H1 (cell line): Measurements from ENCODE around the gene POLD4. TPM values are rescaled to one million over a fixed set of nuclear protein-coding genes. Genes with fewer than 3 reads are reported as not detected.

ENCODE experiments used
- CTCF ChIA-PET: fragments of 300-600 bp; sonication (Branson Sonifier 250); formaldehyde crosslinking; loops from one replicate; lab custom pipeline; 2021; ENCODE audit not compliant: partially characterized antibody; lab: Charles Lee
- POLR2A ChIA-PET: fragments of 300-600 bp; sonication (Branson Sonifier 250); formaldehyde crosslinking; loops from one replicate; lab custom pipeline; 2021; ENCODE audit warnings: inconsistent platforms; ENCODE audit not compliant: partially characterized antibody; lab: Charles Lee
- DNase-seq, 2 experiments: peaks; one replicate each; pipeline versions ENCODE4 v3.0.0 to v3.0.0-alpha.2; 2010 to 2022; ENCODE audit warnings: low spot score in 2 of 2, low read depth in 1 of 2, mixed read lengths in 1 of 2
- FAIRE-seq: peaks from 2 replicates; lab custom pipeline; 2011; peaks lifted over from hg19 to GRCh38; lab: Jason Lieb, UNC
- H2AFZ ChIP-seq: 2 replicates; pipeline ENCODE4 v1.8.1; 2012; ENCODE audit warnings: low read length, inconsistent platforms
- H2AK5ac ChIP-seq: 2 replicates; pipeline ENCODE4 v1.6.1; 2013; ENCODE audit warnings: low read depth, low read length
- H2BK120ac ChIP-seq: replicated peaks from 2 replicates; pipeline ENCODE3; 2013; ENCODE audit warnings: low read depth, low read length, inconsistent platforms
- H2BK12ac ChIP-seq: 2 replicates; pipeline ENCODE4 v1.6.1; 2013; ENCODE audit warnings: low read depth, low read length
- H2BK15ac ChIP-seq: 2 replicates; pipeline ENCODE4 v1.6.1; 2013; ENCODE audit warnings: low read length
- H2BK20ac ChIP-seq: 2 replicates; pipeline ENCODE4 v1.6.1; 2013; ENCODE audit warnings: low read length
- H2BK5ac ChIP-seq: 2 replicates; pipeline ENCODE4 v1.6.1; 2013; ENCODE audit warnings: low read depth, low read length
- H3K14ac ChIP-seq: 2 replicates; pipeline ENCODE4 v1.6.1; 2013; ENCODE audit warnings: inconsistent platforms; ENCODE audit not compliant: insufficient read length
- H3K18ac ChIP-seq: 2 replicates; pipeline ENCODE4 v1.6.1; 2013; ENCODE audit warnings: low read length; ENCODE audit errors: extremely low read depth
- H3K23ac ChIP-seq: 2 replicates; pipeline ENCODE4 v1.6.1; 2013; ENCODE audit warnings: inconsistent platforms; ENCODE audit not compliant: insufficient read length
- H3K23me2 ChIP-seq: 2 replicates; pipeline ENCODE4 v1.6.1; 2013; ENCODE audit warnings: low read depth, low read length
- H3K27ac ChIP-seq: 2 replicates; pipeline ENCODE4 v1.6.1; 2011; ENCODE audit warnings: low read depth, low read length, inconsistent platforms
- H3K27me3 ChIP-seq, 4 experiments: replicated peaks in 1 of 4; 1 replicate in 1 of 4; 2 replicates in 3 of 4; pipeline versions ENCODE4 v1.6.1 to v1.8.1; 2011 to 2013; ENCODE audit warnings: low read length in 3 of 4, mild to moderate bottlenecking in 3 of 4, inconsistent platforms in 2 of 4, mixed read lengths in 2 of 4, moderate library complexity in 1 of 4; ENCODE audit not compliant: control insufficient read depth in 3 of 4, insufficient read depth in 3 of 4; ENCODE audit errors: extremely low read depth in 1 of 4
- H3K36me3 ChIP-seq, 4 experiments: 2 replicates each; pipeline versions ENCODE4 v1.6.1 to v1.8.1; 2011 to 2013; ENCODE audit warnings: mild to moderate bottlenecking in 4 of 4, low read length in 3 of 4, moderate library complexity in 2 of 4, control low read depth in 1 of 4, inconsistent platforms in 1 of 4; ENCODE audit not compliant: insufficient read depth in 4 of 4, control insufficient read depth in 2 of 4
- H3K4ac ChIP-seq: replicated peaks from 2 replicates; pipeline ENCODE3; 2013; ENCODE audit warnings: low read length, low read depth, mixed read lengths, inconsistent platforms; ENCODE audit not compliant: insufficient read length
- H3K4me1 ChIP-seq, 4 experiments: replicated peaks in 1 of 4; 1 replicate in 1 of 4; 2 replicates in 3 of 4; pipeline versions ENCODE4 v1.6.1 to v1.8.1; 2011 to 2013; ENCODE audit warnings: low read length in 3 of 4, inconsistent platforms in 2 of 4, mixed read lengths in 1 of 4; ENCODE audit not compliant: insufficient read depth in 4 of 4, control insufficient read depth in 3 of 4
- H3K4me2 ChIP-seq, 2 experiments: 2 replicates each; pipeline versions ENCODE4 v1.6.1 to v1.8.1; 2011 to 2013; ENCODE audit warnings: low read depth in 2 of 2, low read length in 2 of 2, control low read depth in 1 of 2, inconsistent platforms in 1 of 2, mild to moderate bottlenecking in 1 of 2; ENCODE audit not compliant: insufficient read depth in 1 of 2
- H3K4me3 ChIP-seq, 4 experiments: fragments of 200-600, 300-600 bp in 1 of 4; sonication (generic), shearing (Covaris generic), sonication (Bioruptor Twin) in 1 of 4; 2 replicates each; pipeline versions ENCODE4 v1.5.1 to v1.8.1; 2011 to 2016; ENCODE audit warnings: low read length in 4 of 4, low read depth in 3 of 4, control low read depth in 2 of 4, inconsistent platforms in 2 of 4, mild to moderate bottlenecking in 2 of 4, mixed read lengths in 1 of 4, moderate library complexity in 1 of 4; ENCODE audit not compliant: insufficient read depth in 2 of 4; ENCODE audit errors: extremely low read depth in 1 of 4
- H3K56ac ChIP-seq: replicated peaks from 2 replicates; pipeline ENCODE3; 2013; ENCODE audit warnings: low read depth, mild to moderate bottlenecking, mixed read lengths, low read length, inconsistent platforms; ENCODE audit not compliant: insufficient read length
- H3K79me1 ChIP-seq: 2 replicates; pipeline ENCODE4 v1.6.1; 2013; ENCODE audit warnings: low read depth, low read length, control low read depth
- H3K79me2 ChIP-seq, 2 experiments: 2 replicates each; pipeline versions ENCODE4 v1.6.1 to v1.8.1; 2012 to 2013; ENCODE audit warnings: low read length in 2 of 2, mild to moderate bottlenecking in 2 of 2, inconsistent platforms in 1 of 2; ENCODE audit not compliant: insufficient read depth in 2 of 2, control insufficient read depth in 1 of 2
- H3K9ac ChIP-seq, 4 experiments: replicated peaks in 1 of 4; 1 replicate in 1 of 4; 2 replicates in 3 of 4; pipeline versions ENCODE4 v1.6.1 to v1.8.1; 2011 to 2013; ENCODE audit warnings: low read depth in 3 of 4, low read length in 3 of 4, control low read depth in 2 of 4, mild to moderate bottlenecking in 2 of 4, moderate library complexity in 2 of 4, inconsistent platforms in 1 of 4; ENCODE audit errors: extremely low read depth in 1 of 4
- H3K9me3 ChIP-seq, 2 experiments: 2 replicates each; pipeline versions ENCODE4 v1.6.1 to v1.8.1; 2012 to 2013; ENCODE audit warnings: mild to moderate bottlenecking in 2 of 2, moderate library complexity in 2 of 2, control low read depth in 1 of 2, inconsistent platforms in 1 of 2, low read depth in 1 of 2, low read length in 1 of 2, mixed read lengths in 1 of 2; ENCODE audit not compliant: insufficient read depth in 2 of 2
- H4K20me1 ChIP-seq, 2 experiments: replicated peaks in 1 of 2; 2 replicates each; pipeline versions ENCODE3 to v1.8.1; 2011 to 2013; ENCODE audit warnings: inconsistent platforms in 2 of 2, low read length in 2 of 2, mild to moderate bottlenecking in 1 of 2; ENCODE audit not compliant: insufficient read depth in 2 of 2, control insufficient read depth in 1 of 2
- H4K5ac ChIP-seq: 2 replicates; pipeline ENCODE4 v1.6.1; 2013; ENCODE audit warnings: low read length, low read depth, mixed read lengths, inconsistent platforms; ENCODE audit not compliant: insufficient read length
- H4K8ac ChIP-seq: 2 replicates; pipeline ENCODE4 v1.8.0; 2013; ENCODE audit warnings: mild to moderate bottlenecking, moderate library complexity, low read length, inconsistent platforms; ENCODE audit not compliant: insufficient read depth; ENCODE audit errors: extremely low read depth
- H4K91ac ChIP-seq: replicated peaks from 2 replicates; pipeline ENCODE3; 2013; ENCODE audit warnings: low read length, mixed read lengths, inconsistent platforms; ENCODE audit not compliant: insufficient read length
- EGR1 ChIP-seq: IDR thresholded peaks from 2 replicates; pipeline ENCODE4 v1.6.1; 2011; ENCODE audit warnings: low read depth, low read length, borderline replicate concordance
- EP300 ChIP-seq, 2 experiments: IDR thresholded peaks; 1 replicate in 1 of 2; 2 replicates in 1 of 2; pipeline ENCODE4 v1.6.1; 2011 to 2012; ENCODE audit warnings: low read depth in 2 of 2, low read length in 2 of 2, mild to moderate bottlenecking in 2 of 2, borderline replicate concordance in 1 of 2, inconsistent platforms in 1 of 2, moderate library complexity in 1 of 2
- POU5F1 ChIP-seq: IDR thresholded peaks from 2 replicates; pipeline ENCODE4 v1.6.1; 2011; ENCODE audit warnings: low read depth, mild to moderate bottlenecking, low read length, moderate library complexity
- SIX5 ChIP-seq: IDR thresholded peaks from 2 replicates; pipeline ENCODE4 v1.6.1; 2011; ENCODE audit warnings: mild to moderate bottlenecking, low read depth, low read length
- WGBS, 2 experiments: shearing (Covaris generic) in 1 of 2; methylation state at CpG; one replicate each; pipeline versions ENCODE4 v1.1.6 to v1.1.7; 2013 to 2015; ENCODE audit warnings: low lambda C conversion rate in 2 of 2, mixed read lengths in 2 of 2, inconsistent platforms in 1 of 2, low coverage in 1 of 2, missing lambda C conversion rate in 1 of 2; ENCODE audit not compliant: insufficient replicate concordance in 2 of 2, insufficient coverage in 1 of 2, insufficient read length in 1 of 2; ENCODE audit errors: extremely low coverage in 1 of 2, missing lambda C conversion rate in 1 of 2; 5-methylcytosine and 5-hydroxymethylcytosine counted together
- polyA plus RNA-seq, 7 experiments: library from polyadenylated mRNA; depleted of rRNA in 3 of 7; stranded (reverse) in 5 of 7; unstranded in 2 of 7; fragments of >200 nt in 5 of 7; fragments of 200-250 nt in 2 of 7; gene quantifications; 1 replicate in 5 of 7; 2 replicates in 1 of 7; 4 replicates in 1 of 7; pipeline versions ENCODE4 v1.2.1 to v1.2.3, GENCODE V29; 2011 to 2013; ENCODE audit warnings: missing spikeins in 2 of 7, mixed read lengths in 2 of 7
- total RNA-seq: library from RNA; stranded (reverse); fragmentation: NEBNext Ultra II Directional; extraction: Animal tissue kit (Norgen Biotek cat#: 25700); gene quantifications from 2 replicates; pipeline ENCODE4 v1.2.1, GENCODE V29; 2021

POLD4 gene
- total and polyA plus RNA-seq, 2 of the 8 experiments (the other 6 are each of a cell fraction or from before 2014, with no cell fraction given) = 21.2 to 46.7 TPM

- DNase-seq (no peak), FAIRE-seq (no peak)
- 91% methylated on average over 14 of the region's 14 CpGs; no CpG with 5 or more reads in 1 of the 2 experiments for WGBS, 2 experiments
- H2BK20ac ChIP-seq = no peak overlapping the region
- H3K4me1 ChIP-seq = peaks cover 0 to 2% (median under 1%) of the 10 kb centered on the region in 4 experiments; a peak in 4 of 7 replicates
- no peak overlapping the region for H4K91ac ChIP-seq
- no peaks in the 10 kb centered on the region for H3K9me3 ChIP-seq
- H3K4ac ChIP-seq = no peak overlapping the region
- peaks cover 0 to 4% (median 0%) of the 10 kb centered on the region in 4 experiments; a peak in 2 of 8 replicates for H3K36me3 ChIP-seq
- H3K56ac ChIP-seq = no peak overlapping the region
- no peak overlapping the region for H2BK120ac ChIP-seq
- no peak overlapping the region for H2BK15ac ChIP-seq
- no peak overlapping the region for H3K14ac ChIP-seq
- H3K79me2 ChIP-seq = no peaks in the 10 kb centered on the region
- H4K5ac ChIP-seq = no peak overlapping the region
- POLR2A ChIA-PET = interaction anchor here (0.7 to 1.0 kb wide), 2 partner anchors 69 to 83 kb away, joined by 3 read pairs; no protein-coding TSS in a partner anchor
- no peaks in the 10 kb centered on the region for H3K23me2 ChIP-seq
- H3K9ac ChIP-seq = no peak overlapping the region
- no peak overlapping the region for H3K27ac ChIP-seq
- H3K27me3 ChIP-seq = peaks cover 0 to 2% (median under 1%) of the 10 kb centered on the region in 4 experiments; a peak in 3 of 7 replicates
- peaks cover 0 to 6% of the 10 kb centered on the region in 2 experiments for H4K20me1 ChIP-seq
- no peak overlapping the region for H2AK5ac ChIP-seq
- no peak for TF ChIP-seq POU5F1
- no peak for TF ChIP-seq EP300 (IDR thresholded peaks at IDR 0.05; ENCODE audit: borderline replicate concordance in 1 of 2, low read depth in 2 of 2, low read length in 2 of 2)
- no peak for TF ChIP-seq SIX5
- no peak for TF ChIP-seq EGR1
- no peak overlapping the region for H3K23ac ChIP-seq
- no peak overlapping the region for H2BK5ac ChIP-seq
- no peak overlapping the region for H2AFZ ChIP-seq
- no peak overlapping the region for H3K18ac ChIP-seq
- H2BK12ac ChIP-seq = no peak overlapping the region
- CTCF ChIA-PET = interaction anchor here (1.3 to 3.9 kb wide), 6 partner anchors 8 to 73 kb away, joined by 5 to 14 read pairs (median 8); no protein-coding TSS in a partner anchor
- H3K4me3 ChIP-seq = no peak overlapping the region
- H4K8ac ChIP-seq = no peak overlapping the region; the same call in 1 of the 2 replicates
- H3K4me2 ChIP-seq = no peak overlapping the region
- no peaks in the 10 kb centered on the region for H3K79me1 ChIP-seq
These were observed 43.7 kb downstream of the POLD4 start for GRCh38 chr11:67309661-67310061.
